Measurements from ENCODE around the gene DPH2. TPM values are rescaled to one million over a fixed set of nuclear protein-coding genes. Genes with fewer than 3 reads are reported as not detected.
A peak's percentile ranks its signal among the peaks of the same experiment; 100 is the strongest.

Gene DPH2
- polyA plus RNA-seq, 1 donor from 2014 or later = 26.0 TPM

DNA sequence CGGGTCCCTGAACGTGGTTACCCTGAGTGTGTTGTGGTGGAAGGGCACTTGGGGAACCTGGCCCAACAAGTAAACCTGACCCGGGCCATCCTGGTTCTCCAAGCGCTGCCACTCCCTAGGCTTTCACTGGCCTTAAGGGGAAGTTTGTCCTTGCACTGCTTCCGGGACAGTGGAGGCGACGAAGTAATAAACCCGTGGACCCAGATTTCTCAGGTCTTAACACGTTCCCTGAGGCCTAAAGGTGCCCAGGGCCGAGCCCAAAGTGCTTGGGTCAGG is 21.3 kb downstream of the DPH2 start:
- Histone ChIP-seq H3K36me3 (ENCODE audit: insufficient read depth, low read length) (no peaks in the 10 kb centered on the region), H4K20me1 (ENCODE audit: insufficient read depth) (no peaks in the 10 kb centered on the region), H3K9me2 (ENCODE audit: insufficient read depth, low read length) (no peaks in the 10 kb centered on the region), H2AFZ (ENCODE audit: low read depth, low read length) (no peak overlapping the region), H3K4me2 (ENCODE audit: low read length) (peak overlapping the region; percentile 73), H3K4me3 (ENCODE audit: low read length) (peak overlapping the region; percentile 91), H3K9ac (ENCODE audit: low read length) (peak overlapping the region; percentile 65), H3K9me3 (ENCODE audit: low read length) (no peaks in the 10 kb centered on the region), H3K27ac (ENCODE audit: low read length) (no peak overlapping the region), H3K27me3 (ENCODE audit: insufficient read depth, low read depth, low read length) (no peaks in the 10 kb centered on the region), H3K79me2 (replicated peaks; ENCODE audit: insufficient read depth, low read length) (no peaks in the 10 kb centered on the region), H3F3A (ENCODE audit: insufficient read depth, low read length, poor library complexity, severe bottlenecking) (no peaks in the 10 kb centered on the region)
- TF ChIP-seq, protein P1, sequence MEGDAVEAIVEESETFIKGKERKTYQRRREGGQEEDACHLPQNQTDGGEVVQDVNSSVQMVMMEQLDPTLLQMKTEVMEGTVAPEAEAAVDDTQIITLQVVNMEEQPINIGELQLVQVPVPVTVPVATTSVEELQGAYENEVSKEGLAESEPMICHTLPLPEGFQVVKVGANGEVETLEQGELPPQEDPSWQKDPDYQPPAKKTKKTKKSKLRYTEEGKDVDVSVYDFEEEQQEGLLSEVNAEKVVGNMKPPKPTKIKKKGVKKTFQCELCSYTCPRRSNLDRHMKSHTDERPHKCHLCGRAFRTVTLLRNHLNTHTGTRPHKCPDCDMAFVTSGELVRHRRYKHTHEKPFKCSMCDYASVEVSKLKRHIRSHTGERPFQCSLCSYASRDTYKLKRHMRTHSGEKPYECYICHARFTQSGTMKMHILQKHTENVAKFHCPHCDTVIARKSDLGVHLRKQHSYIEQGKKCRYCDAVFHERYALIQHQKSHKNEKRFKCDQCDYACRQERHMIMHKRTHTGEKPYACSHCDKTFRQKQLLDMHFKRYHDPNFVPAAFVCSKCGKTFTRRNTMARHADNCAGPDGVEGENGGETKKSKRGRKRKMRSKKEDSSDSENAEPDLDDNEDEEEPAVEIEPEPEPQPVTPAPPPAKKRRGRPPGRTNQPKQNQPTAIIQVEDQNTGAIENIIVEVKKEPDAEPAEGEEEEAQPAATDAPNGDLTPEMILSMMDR (IDR thresholded peaks at IDR 0.05; ENCODE audit: poor library complexity, severe bottlenecking) = no peak
- no peak for TF ChIP-seq POLR2AphosphoS5 (IDR thresholded peaks at IDR 0.05)
- TF ChIP-seq SMC3 (conservative IDR thresholded peaks at IDR 0.05; ENCODE audit: poor library complexity) = no peak
- no peak for TF ChIP-seq EP300 (conservative IDR thresholded peaks at IDR 0.05; ENCODE audit: poor library complexity, severe bottlenecking)
- no peak for TF ChIP-seq TAF1 (IDR thresholded peaks at IDR 0.05; ENCODE audit: low read depth)
- TF ChIP-seq RAD21 (conservative IDR thresholded peaks at IDR 0.05) = no peak
- TF ChIP-seq, protein P2, sequence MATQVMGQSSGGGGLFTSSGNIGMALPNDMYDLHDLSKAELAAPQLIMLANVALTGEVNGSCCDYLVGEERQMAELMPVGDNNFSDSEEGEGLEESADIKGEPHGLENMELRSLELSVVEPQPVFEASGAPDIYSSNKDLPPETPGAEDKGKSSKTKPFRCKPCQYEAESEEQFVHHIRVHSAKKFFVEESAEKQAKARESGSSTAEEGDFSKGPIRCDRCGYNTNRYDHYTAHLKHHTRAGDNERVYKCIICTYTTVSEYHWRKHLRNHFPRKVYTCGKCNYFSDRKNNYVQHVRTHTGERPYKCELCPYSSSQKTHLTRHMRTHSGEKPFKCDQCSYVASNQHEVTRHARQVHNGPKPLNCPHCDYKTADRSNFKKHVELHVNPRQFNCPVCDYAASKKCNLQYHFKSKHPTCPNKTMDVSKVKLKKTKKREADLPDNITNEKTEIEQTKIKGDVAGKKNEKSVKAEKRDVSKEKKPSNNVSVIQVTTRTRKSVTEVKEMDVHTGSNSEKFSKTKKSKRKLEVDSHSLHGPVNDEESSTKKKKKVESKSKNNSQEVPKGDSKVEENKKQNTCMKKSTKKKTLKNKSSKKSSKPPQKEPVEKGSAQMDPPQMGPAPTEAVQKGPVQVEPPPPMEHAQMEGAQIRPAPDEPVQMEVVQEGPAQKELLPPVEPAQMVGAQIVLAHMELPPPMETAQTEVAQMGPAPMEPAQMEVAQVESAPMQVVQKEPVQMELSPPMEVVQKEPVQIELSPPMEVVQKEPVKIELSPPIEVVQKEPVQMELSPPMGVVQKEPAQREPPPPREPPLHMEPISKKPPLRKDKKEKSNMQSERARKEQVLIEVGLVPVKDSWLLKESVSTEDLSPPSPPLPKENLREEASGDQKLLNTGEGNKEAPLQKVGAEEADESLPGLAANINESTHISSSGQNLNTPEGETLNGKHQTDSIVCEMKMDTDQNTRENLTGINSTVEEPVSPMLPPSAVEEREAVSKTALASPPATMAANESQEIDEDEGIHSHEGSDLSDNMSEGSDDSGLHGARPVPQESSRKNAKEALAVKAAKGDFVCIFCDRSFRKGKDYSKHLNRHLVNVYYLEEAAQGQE (IDR thresholded peaks at IDR 0.05; ENCODE audit: borderline replicate concordance) = no peak

DNA sequence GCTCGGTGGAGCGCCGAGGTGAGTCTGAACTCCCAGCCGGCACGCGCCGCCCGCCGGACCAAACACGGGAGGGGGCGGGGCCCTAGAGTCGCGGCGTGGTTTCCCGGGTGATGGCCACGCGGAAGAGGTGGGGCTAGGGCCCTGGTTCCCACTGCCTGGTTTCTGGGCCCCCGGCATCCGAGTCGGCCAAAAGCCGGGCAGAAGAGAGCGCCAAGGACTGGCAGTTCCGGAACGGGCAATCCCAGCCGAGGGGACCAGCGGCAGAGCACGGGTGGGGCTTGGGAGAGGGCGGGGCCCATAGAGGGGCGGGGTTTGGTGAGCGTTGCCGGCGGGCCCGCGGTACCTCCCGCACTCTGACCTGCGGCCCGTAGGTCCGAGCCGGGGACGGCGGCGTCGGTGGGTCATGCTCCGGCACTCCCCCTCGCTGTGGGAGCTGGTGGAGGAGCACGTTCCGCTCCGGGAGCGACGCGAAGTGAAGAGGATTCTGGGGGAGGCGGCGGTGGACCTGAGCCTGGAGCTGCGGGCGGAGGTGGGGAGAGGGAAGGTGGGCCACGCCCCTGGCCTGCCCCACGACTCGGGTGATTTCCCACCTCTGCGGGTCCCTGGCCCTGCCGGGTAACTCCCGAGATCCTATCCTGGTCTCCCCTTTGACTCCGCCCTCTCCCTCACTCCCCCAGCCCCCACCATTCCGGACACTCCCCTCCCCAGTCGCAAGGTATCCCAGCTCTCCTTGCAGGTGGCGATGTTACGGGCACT is 21.8 kb downstream of the DPH2 start, which contains the start of gene CCDC24:
Gene CCDC24 (plus strand): TSS at position 124 of the 756 bp plus-strand sequence. CDS start 280 bp downstream, at position 404.
- H3K79me2 ChIP-seq (replicated peaks; ENCODE audit: insufficient read depth, low read length) = no peaks in the 10 kb centered on the region
- no peaks in the 10 kb centered on the region for H3K9me3 ChIP-seq (ENCODE audit: low read length)
- no peaks in the 10 kb centered on the region for H3K36me3 ChIP-seq (ENCODE audit: insufficient read depth, low read length)
- no peaks in the 10 kb centered on the region for H4K20me1 ChIP-seq (ENCODE audit: insufficient read depth)
- no peaks in the 10 kb centered on the region for H3K9me2 ChIP-seq (ENCODE audit: insufficient read depth, low read length)
- H3K27ac ChIP-seq (ENCODE audit: low read length) = no peak within 1 kb of the TSS
- H3K4me2 ChIP-seq (ENCODE audit: low read length) = peak within 1 kb of the TSS; percentile 73
- H3F3A ChIP-seq (ENCODE audit: insufficient read depth, low read length, poor library complexity, severe bottlenecking) = no peaks in the 10 kb centered on the region
- peak within 1 kb of the TSS; percentile 33 for H2AFZ ChIP-seq (ENCODE audit: low read depth, low read length)
- TF ChIP-seq MXI1 (conservative IDR thresholded peaks at IDR 0.05; ENCODE audit: poor library complexity, severe bottlenecking) = peak; percentile 81
- no peak for TF ChIP-seq EZH2 (IDR thresholded peaks at IDR 0.05; ENCODE audit: borderline replicate concordance, insufficient read depth, low read length, poor library complexity, severe bottlenecking)
- H3K4me3 ChIP-seq (ENCODE audit: low read length) = peak within 1 kb of the TSS; percentile 91
- H3K9ac ChIP-seq (ENCODE audit: low read length) = peak within 1 kb of the TSS; percentile 65
- H3K27me3 ChIP-seq (ENCODE audit: insufficient read depth, low read depth, low read length) = no peaks in the 10 kb centered on the region
